ENCODE results near the gene SPEG. TPM values are rescaled to one million over a fixed set of nuclear protein-coding genes. Genes with fewer than 3 reads are reported as not detected.

The SPEG gene
- total RNA-seq, 1 experiment from 2014 or later, result 30.7 TPM

- CTCF ChIA-PET, result no interaction called here
- no peak for TF ChIP-seq CTCF (conservative IDR thresholded peaks at IDR 0.05; ENCODE audit: low read depth, low read length)
- no peak for TF ChIP-seq EZH2 (IDR thresholded peaks at IDR 0.05; ENCODE audit: low read length, unreplicated experiment)
- no peak for TF ChIP-seq EZH2phosphoT487 (IDR thresholded peaks at IDR 0.05; ENCODE audit: borderline replicate concordance, low read length)
- H3K4me1 ChIP-seq (ENCODE audit: insufficient read depth, low read length), result peaks cover 21% of the 10 kb centered on the region
- POLR2A ChIA-PET (ENCODE audit: unreplicated experiment), result no interaction called here
- H3K4me3 ChIP-seq (ENCODE audit: low read length), result no peak overlapping the region
- no peak overlapping the region for H3K27ac ChIP-seq (ENCODE audit: low read length)
- BruUV-seq (replicated peaks), result no TSS peak
- no peaks in the 10 kb centered on the region for H3K9me2 ChIP-seq (replicated peaks; ENCODE audit: low read length)
- no peak overlapping the region for H3K9ac ChIP-seq (ENCODE audit: low read length)
- peaks cover 3% of the 10 kb centered on the region for H3F3A ChIP-seq (ENCODE audit: low read length, unreplicated experiment)
- H2AFZ ChIP-seq (ENCODE audit: low read length), result no peak overlapping the region
- H3K79me2 ChIP-seq (ENCODE audit: low read length), result no peaks in the 10 kb centered on the region
- no peak overlapping the region for H3K4me2 ChIP-seq (ENCODE audit: low read length)
- H4K20me1 ChIP-seq (ENCODE audit: low read length), result no peaks in the 10 kb centered on the region
- no peaks in the 10 kb centered on the region for H3K9me3 ChIP-seq (ENCODE audit: low read length)
- DNase-seq (no peak), ATAC-seq (no peak)
- no peaks in the 10 kb centered on the region for H3K36me3 ChIP-seq (ENCODE audit: low read depth, low read length)
- no peaks in the 10 kb centered on the region for H3K27me3 ChIP-seq (ENCODE audit: low read length)
- intact Hi-C loops (cut with micrococcal nuclease), result no loop called here
These were observed 30.2 kb upstream of the SPEG start for GRCh38 chr2:219404291-219404910.

- no peak overlapping the region for H3K9ac ChIP-seq (ENCODE audit: low read length)
- no peak overlapping the region for H2AFZ ChIP-seq (ENCODE audit: low read length)
- peaks cover 16% of the 10 kb centered on the region for H3K4me1 ChIP-seq (ENCODE audit: insufficient read depth, low read length)
- no peaks in the 10 kb centered on the region for H4K20me1 ChIP-seq (ENCODE audit: low read length)
- no peaks in the 10 kb centered on the region for H3K36me3 ChIP-seq (ENCODE audit: low read depth, low read length)
- no peak overlapping the region for H3K27ac ChIP-seq (ENCODE audit: low read length)
- POLR2A ChIA-PET (ENCODE audit: unreplicated experiment), result no interaction called here
- H3F3A ChIP-seq (ENCODE audit: low read length, unreplicated experiment), result no peaks in the 10 kb centered on the region
- H3K9me2 ChIP-seq (replicated peaks; ENCODE audit: low read length), result no peaks in the 10 kb centered on the region
- intact Hi-C loops (cut with micrococcal nuclease), result no loop called here
- no peak for TF ChIP-seq CTCF (conservative IDR thresholded peaks at IDR 0.05; ENCODE audit: low read depth, low read length)
- TF ChIP-seq EZH2 (IDR thresholded peaks at IDR 0.05; ENCODE audit: low read length, unreplicated experiment), result no peak
- TF ChIP-seq EZH2phosphoT487 (IDR thresholded peaks at IDR 0.05; ENCODE audit: borderline replicate concordance, low read length), result no peak
- CTCF ChIA-PET, result no interaction called here
- ATAC-seq, result no peak
- no peak for DNase-seq
- H3K79me2 ChIP-seq (ENCODE audit: low read length), result no peaks in the 10 kb centered on the region
- H3K4me3 ChIP-seq (ENCODE audit: low read length), result no peak overlapping the region
- no peaks in the 10 kb centered on the region for H3K27me3 ChIP-seq (ENCODE audit: low read length)
- H3K4me2 ChIP-seq (ENCODE audit: low read length), result no peak overlapping the region
- BruUV-seq (replicated peaks), result no TSS peak
- H3K9me3 ChIP-seq (ENCODE audit: low read length), result no peaks in the 10 kb centered on the region
These were observed 29.7 kb upstream of the SPEG start for GRCh38 chr2:219404954-219405353.

GRCh38 chr2:219405451-219405850 is 29.2 kb upstream of the SPEG start:
- Histone ChIP-seq H4K20me1 (ENCODE audit: low read length) (no peaks in the 10 kb centered on the region), H3K4me2 (ENCODE audit: low read length) (no peak overlapping the region), H3K27ac (ENCODE audit: low read length) (no peak overlapping the region), H3K36me3 (ENCODE audit: low read depth, low read length) (no peaks in the 10 kb centered on the region), H3K4me3 (ENCODE audit: low read length) (no peak overlapping the region), H3K9ac (ENCODE audit: low read length) (no peak overlapping the region), H3K4me1 (ENCODE audit: insufficient read depth, low read length) (peaks cover 11% of the 10 kb centered on the region), H3K9me3 (ENCODE audit: low read length) (no peaks in the 10 kb centered on the region), H3K9me2 (replicated peaks; ENCODE audit: low read length) (no peaks in the 10 kb centered on the region), H2AFZ (ENCODE audit: low read length) (no peak overlapping the region), H3K79me2 (ENCODE audit: low read length) (no peaks in the 10 kb centered on the region), H3F3A (ENCODE audit: low read length, unreplicated experiment) (no peaks in the 10 kb centered on the region), H3K27me3 (ENCODE audit: low read length) (no peaks in the 10 kb centered on the region)
- ATAC-seq, result no peak
- intact Hi-C loops (cut with micrococcal nuclease), result no loop called here
- DNase-seq, result no peak
- ChIA-PET POLR2A (ENCODE audit: unreplicated experiment) (no interaction called here), CTCF (no interaction called here)
- no TSS peak for BruUV-seq (replicated peaks)
- TF ChIP-seq EZH2 (IDR thresholded peaks at IDR 0.05; ENCODE audit: low read length, unreplicated experiment), result no peak
- no peak for TF ChIP-seq EZH2phosphoT487 (IDR thresholded peaks at IDR 0.05; ENCODE audit: borderline replicate concordance, low read length)
- no peak for TF ChIP-seq CTCF (conservative IDR thresholded peaks at IDR 0.05; ENCODE audit: low read depth, low read length)

All from PC-3 (cell line).